Lower lobe of right lung (tissue), 2 donors: ENCODE results near the gene FGF19. TPM values are rescaled to one million over a fixed set of nuclear protein-coding genes. Genes with fewer than 3 reads are reported as not detected.

Source experiments
- ATAC-seq, 2 donors: fragments of 200-7000 bp; cut with Tn5 transposase; one replicate each; pipeline ENCODE4 v1.9.1; 2020 to 2022; ENCODE audit warnings: mild to moderate bottlenecking in 2 of 2, moderate library complexity in 2 of 2
- DNase-seq: peaks from one replicate; pipeline ENCODE4 v3.0.0-alpha.2; 2020
- H3K27ac ChIP-seq: fragments of 200-600 bp; one replicate; pipeline ENCODE4 v1.8.0; 2022
- H3K27me3 ChIP-seq: fragments of 200-600 bp; one replicate; pipeline ENCODE4 v1.8.0; 2022; ENCODE audit warnings: low read depth
- H3K36me3 ChIP-seq: fragments of 200-600 bp; one replicate; pipeline ENCODE4 v1.8.0; 2022; ENCODE audit warnings: mild to moderate bottlenecking
- H3K4me1 ChIP-seq: fragments of 200-600 bp; one replicate; pipeline ENCODE4 v1.8.0; 2022
- H3K4me3 ChIP-seq: fragments of 200-600 bp; one replicate; pipeline ENCODE4 v1.8.0; 2022; ENCODE audit warnings: mild to moderate bottlenecking
- H3K9me3 ChIP-seq: fragments of 200-600 bp; one replicate; pipeline ENCODE4 v1.8.0; 2022
- intact Hi-C: fragments of 100-400 bp; cut with DNase I; formaldehyde crosslinking; loops from one replicate; pipeline ENCODE4 v1.11.0; 2022
- total RNA-seq: library from RNA; stranded (reverse); fragmentation: NEBNext Ultra II Directional; extraction: Animal tissue kit (Norgen Biotek cat#: 25700); gene quantifications from one replicate; pipeline ENCODE4 v1.2.1, GENCODE V29; 2021
- TF ChIP-seq, protein P1 (sequence below): fragments of 200-600 bp; IDR thresholded peaks from one replicate; pipeline ENCODE4 v1.8.0; 2022; ENCODE audit warnings: antibody characterized with exemption, mild to moderate bottlenecking
- donor health status: DM: no; HTN: yes; CAD: no; lungs with severe emphysema.

Gene FGF19
- total RNA-seq, 1 donor from 2014 or later = not detected

DNA sequence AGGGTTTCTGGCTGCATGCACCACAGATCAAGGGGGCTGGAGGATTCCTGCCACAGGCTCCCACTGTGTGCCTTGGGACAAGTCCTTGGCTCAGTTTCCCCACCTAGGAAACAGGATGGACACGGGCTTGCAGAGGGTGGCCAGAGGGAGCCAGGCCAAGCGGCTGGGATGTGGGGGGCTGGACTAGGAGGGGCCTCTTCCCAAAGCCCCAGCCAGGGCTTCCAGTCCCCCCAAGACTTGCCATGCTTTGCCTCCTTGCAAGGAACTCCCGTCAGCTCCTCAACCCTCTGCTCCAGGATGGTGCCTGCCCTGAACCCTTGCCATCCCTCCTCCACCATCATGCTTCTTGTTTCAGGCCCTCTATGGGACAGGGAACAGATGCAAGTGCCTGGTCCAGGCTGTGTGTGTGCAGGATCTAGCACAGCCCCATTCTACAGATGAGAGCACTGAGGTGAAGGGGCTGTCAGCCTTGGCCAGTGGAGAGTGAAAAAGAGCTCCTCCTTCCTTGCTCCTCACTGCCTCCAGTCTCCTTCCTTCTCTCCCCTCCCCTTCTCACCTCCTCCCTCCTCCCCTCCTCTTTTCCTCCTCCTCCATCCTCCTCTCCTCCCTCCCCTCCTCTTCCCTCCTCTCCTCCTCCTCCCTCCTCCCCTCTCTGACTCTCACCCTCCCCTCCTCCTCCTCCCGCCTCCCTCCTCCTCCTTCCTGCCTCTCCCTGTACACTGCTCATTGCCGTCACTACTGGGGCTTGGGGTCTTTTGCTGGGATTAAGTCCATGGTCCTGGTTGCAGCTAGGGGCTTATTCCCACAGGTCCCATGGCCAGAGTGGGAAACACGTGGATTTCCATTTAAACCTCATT lies 13.3 kb upstream of the FGF19 start:
- H3K4me1 ChIP-seq = no peaks in the 10 kb centered on the region
- no peaks in the 10 kb centered on the region for H3K36me3 ChIP-seq
- ATAC-seq (no peak), DNase-seq (no peak)
- TF ChIP-seq, protein P1, sequence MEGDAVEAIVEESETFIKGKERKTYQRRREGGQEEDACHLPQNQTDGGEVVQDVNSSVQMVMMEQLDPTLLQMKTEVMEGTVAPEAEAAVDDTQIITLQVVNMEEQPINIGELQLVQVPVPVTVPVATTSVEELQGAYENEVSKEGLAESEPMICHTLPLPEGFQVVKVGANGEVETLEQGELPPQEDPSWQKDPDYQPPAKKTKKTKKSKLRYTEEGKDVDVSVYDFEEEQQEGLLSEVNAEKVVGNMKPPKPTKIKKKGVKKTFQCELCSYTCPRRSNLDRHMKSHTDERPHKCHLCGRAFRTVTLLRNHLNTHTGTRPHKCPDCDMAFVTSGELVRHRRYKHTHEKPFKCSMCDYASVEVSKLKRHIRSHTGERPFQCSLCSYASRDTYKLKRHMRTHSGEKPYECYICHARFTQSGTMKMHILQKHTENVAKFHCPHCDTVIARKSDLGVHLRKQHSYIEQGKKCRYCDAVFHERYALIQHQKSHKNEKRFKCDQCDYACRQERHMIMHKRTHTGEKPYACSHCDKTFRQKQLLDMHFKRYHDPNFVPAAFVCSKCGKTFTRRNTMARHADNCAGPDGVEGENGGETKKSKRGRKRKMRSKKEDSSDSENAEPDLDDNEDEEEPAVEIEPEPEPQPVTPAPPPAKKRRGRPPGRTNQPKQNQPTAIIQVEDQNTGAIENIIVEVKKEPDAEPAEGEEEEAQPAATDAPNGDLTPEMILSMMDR = no peak
- intact Hi-C loops = no loop called here
- H3K27me3 ChIP-seq = peaks cover 56% of the 10 kb centered on the region
- no peak overlapping the region for H3K4me3 ChIP-seq
- no peaks in the 10 kb centered on the region for H3K9me3 ChIP-seq
- no peak overlapping the region for H3K27ac ChIP-seq

DNA sequence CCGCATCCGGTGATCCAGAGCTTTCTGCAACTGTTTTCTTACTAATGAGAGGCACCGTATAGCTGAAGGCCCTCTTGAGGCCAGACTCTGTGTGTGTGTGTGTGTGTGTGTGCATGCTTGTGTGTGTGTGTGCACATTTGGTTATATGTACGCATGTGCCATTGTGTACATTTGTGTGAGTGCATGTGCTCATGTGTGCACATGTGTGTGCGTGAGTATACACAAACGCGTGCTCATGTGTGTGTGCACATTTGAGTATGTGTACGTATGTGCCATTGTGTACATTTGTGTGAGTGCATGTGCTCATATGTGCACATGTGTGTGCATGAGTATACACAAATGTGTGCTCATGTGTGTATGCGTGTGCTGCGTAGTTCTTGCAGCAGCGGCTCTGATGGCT lies 12.3 kb upstream of the FGF19 start:
- H3K4me3 ChIP-seq = no peak overlapping the region
- H3K36me3 ChIP-seq = no peaks in the 10 kb centered on the region
- no peaks in the 10 kb centered on the region for H3K9me3 ChIP-seq
- no peak overlapping the region for H3K27ac ChIP-seq
- ATAC-seq (no peak), DNase-seq (no peak)
- H3K27me3 ChIP-seq = peaks cover 52% of the 10 kb centered on the region
- intact Hi-C loops = no loop called here
- TF ChIP-seq, protein P1 = no peak
- H3K4me1 ChIP-seq = no peaks in the 10 kb centered on the region

DNA sequence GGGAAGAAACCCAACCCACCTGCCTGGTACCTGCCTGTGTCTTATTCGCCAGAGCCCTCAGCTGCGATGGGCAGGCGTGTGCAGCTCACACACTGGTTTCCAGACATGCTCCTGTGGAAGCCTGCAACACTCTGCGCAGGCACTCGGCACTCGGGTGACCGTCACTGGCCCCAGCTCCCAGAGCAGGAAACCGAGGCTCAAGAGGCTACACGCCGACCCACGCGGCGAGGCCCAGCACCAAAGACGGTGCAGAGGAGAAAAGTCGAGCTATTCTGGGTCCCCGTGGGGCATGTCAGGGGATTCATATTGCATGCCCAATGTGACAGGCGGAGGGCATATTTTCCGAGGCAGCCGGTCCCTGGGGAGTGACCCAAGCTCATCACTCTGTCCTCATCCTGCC lies 11.6 kb upstream of the FGF19 start:
- no peak for DNase-seq
- H3K9me3 ChIP-seq = no peaks in the 10 kb centered on the region
- TF ChIP-seq, protein P1 = no peak
- intact Hi-C loops = no loop called here
- no peak overlapping the region for H3K4me3 ChIP-seq
- H3K4me1 ChIP-seq = no peaks in the 10 kb centered on the region
- no peaks in the 10 kb centered on the region for H3K36me3 ChIP-seq
- ATAC-seq = no peak
- no peak overlapping the region for H3K27ac ChIP-seq
- H3K27me3 ChIP-seq = peaks cover 54% of the 10 kb centered on the region

DNA sequence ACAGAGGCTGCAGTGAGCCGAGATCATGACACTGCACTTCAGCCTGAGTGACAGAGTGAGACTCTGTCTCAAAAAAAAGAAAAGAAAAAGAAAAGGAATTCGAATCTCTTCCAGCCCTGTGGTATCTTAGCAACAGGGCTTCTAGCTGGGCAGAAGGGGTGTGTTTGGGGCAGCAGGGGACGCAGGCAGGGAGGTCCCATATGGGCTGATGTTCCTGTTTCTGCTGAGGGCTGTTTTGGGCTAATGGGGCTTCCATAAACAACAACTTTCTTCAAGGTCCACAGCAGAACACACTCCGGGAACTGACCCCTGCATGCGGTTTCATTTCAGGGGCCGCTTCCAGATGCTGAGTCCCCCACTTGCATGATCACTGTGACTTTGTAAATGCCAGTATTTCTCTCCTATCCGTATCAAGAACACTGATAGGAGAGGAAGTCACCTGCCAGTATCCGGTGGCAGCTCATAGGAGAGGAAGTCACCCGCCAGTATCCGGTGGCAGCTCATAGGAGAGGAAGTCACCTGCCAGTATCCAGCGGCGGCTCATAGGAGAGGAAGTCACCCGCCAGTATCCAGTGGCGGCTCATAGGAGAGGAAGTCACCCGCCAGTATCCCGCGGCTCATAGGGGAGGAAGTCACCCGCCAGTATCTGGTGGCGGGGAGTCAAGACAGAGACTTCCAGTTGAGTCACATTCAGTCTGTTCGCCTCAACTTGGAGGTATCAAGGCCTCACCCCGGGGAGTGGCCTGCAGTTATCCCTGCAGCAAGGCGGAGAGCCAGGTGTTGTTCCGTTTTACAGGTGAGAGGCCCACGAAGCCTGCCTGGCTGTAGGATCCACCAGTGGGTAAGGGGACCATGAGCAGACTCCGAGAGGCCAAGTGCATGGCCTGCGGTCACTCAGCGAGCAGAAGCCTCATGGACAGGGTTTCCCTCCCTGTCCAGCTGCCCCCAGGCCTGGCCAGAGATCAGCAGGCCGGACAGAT lies 8.3 kb upstream of the FGF19 start:
- no peak for ATAC-seq
- H3K4me1 ChIP-seq = no peaks in the 10 kb centered on the region
- no peak overlapping the region for H3K27ac ChIP-seq
- no peaks in the 10 kb centered on the region for H3K36me3 ChIP-seq
- H3K27me3 ChIP-seq = peaks cover 41% of the 10 kb centered on the region
- no peak for DNase-seq
- no peak overlapping the region for H3K4me3 ChIP-seq
- TF ChIP-seq, protein P1 = no peak
- intact Hi-C loops = no loop called here
- no peaks in the 10 kb centered on the region for H3K9me3 ChIP-seq

DNA sequence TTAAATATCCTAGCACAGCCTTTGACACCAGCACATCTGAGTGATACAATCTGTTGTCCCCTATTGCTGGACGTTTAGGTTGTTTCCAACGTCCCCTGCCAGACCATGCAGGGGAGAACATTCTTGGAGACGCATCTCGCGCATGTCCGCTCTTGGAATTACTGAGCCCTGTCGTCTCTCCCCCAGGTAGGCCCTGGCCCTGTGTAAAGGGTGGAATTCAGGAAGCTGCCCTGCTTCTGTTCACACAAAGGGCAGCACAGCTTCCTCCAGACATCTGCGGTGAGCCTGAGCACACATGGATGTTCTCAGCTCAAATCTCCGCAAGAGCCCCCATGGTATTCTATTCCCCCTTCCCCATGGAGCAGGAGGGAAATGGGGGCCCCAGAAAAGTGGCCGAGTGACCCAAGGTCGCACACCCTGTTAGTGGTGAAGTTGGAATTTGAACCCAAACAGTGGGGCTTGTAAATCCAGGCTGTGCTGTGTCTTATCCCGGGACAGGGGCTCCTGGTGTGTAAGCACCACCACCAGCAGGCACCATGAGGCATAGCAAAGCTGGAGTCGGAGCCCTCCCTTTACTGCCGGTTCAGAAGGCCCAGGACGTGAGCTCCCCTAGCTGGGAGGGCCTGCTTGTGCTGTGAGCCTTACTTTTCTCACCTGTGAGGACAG lies 5.0 kb upstream of the FGF19 start:
- H3K27me3 ChIP-seq = peaks cover 68% of the 10 kb centered on the region

More for the DNA sequence above, 5.0 kb upstream of the FGF19 start:
- H3K4me1 ChIP-seq = peaks cover 9% of the 10 kb centered on the region
- H3K36me3 ChIP-seq = no peaks in the 10 kb centered on the region
- no peak overlapping the region for H3K4me3 ChIP-seq
- TF ChIP-seq, protein P1 = no peak
- no peak overlapping the region for H3K27ac ChIP-seq
- intact Hi-C loops = no loop called here
- ATAC-seq = no peak
- no peaks in the 10 kb centered on the region for H3K9me3 ChIP-seq
- no peak for DNase-seq
